Measurements from ENCODE around the gene KLF11. TPM values are rescaled to one million over a fixed set of nuclear protein-coding genes. Genes with fewer than 3 reads are reported as not detected.

The KLF11 gene
- polyA plus RNA-seq, 4 donors: 1.8 to 11.3 (median 6.2) TPM

- DNase-seq: no peak
- no peaks in the 10 kb centered on the region for H3K36me3 ChIP-seq (ENCODE audit: control insufficient read depth in 3 of 3, insufficient read depth in 2 of 3, low read depth in 1 of 3, low read length in 3 of 3)
- peaks cover 0 to 8% (median 6%) of the 10 kb centered on the region in 3 donors for H3K27me3 ChIP-seq (ENCODE audit: control insufficient read depth in 3 of 3, insufficient read depth in 3 of 3, low read length in 3 of 3)
- H3K9me3 ChIP-seq (ENCODE audit: control insufficient read depth in 2 of 2, insufficient read depth in 1 of 2, low read depth in 1 of 2, low read length in 1 of 2): no peaks in the 10 kb centered on the region
- no peak overlapping the region for H3K4me3 ChIP-seq (ENCODE audit: low read depth in 1 of 3, low read length in 3 of 3)
- peaks cover 0 to 30% (median 0%) of the 10 kb centered on the region in 3 donors for H3K4me1 ChIP-seq (ENCODE audit: control insufficient read depth in 3 of 3, insufficient read depth in 2 of 3, low read depth in 1 of 3, low read length in 2 of 3)
- H3K27ac ChIP-seq (ENCODE audit: low read depth in 1 of 3, low read length in 2 of 3): no peak overlapping the region
- FAIRE-seq: no peak
- WGBS, 3 donors: 68 to 79% (median 76%) methylated on average over 13 of the region's 13 CpGs
These were observed 40.4 kb downstream of the KLF11 start for GRCh38 chr2:10083692-10084211.

- Histone ChIP-seq H3K4me3 (ENCODE audit: low read depth in 1 of 3, low read length in 3 of 3) (no peak overlapping the region), H3K27me3 (ENCODE audit: control insufficient read depth in 3 of 3, insufficient read depth in 3 of 3, low read length in 3 of 3) (peaks cover 0 to 8% (median 5%) of the 10 kb centered on the region in 3 donors), H3K27ac (ENCODE audit: low read depth in 1 of 3, low read length in 2 of 3) (no peak overlapping the region), H3K9me3 (ENCODE audit: control insufficient read depth in 2 of 2, insufficient read depth in 1 of 2, low read depth in 1 of 2, low read length in 1 of 2) (no peaks in the 10 kb centered on the region), H3K36me3 (ENCODE audit: control insufficient read depth in 3 of 3, insufficient read depth in 2 of 3, low read depth in 1 of 3, low read length in 3 of 3) (no peaks in the 10 kb centered on the region), H3K4me1 (ENCODE audit: control insufficient read depth in 3 of 3, insufficient read depth in 2 of 3, low read depth in 1 of 3, low read length in 2 of 3) (peaks cover 0 to 29% (median 0%) of the 10 kb centered on the region in 3 donors)
- WGBS, 3 donors: 79 to 84% (median 83%) methylated on average over 12 of the region's 12 CpGs
- DNase-seq (no peak), FAIRE-seq (no peak)
These were observed 41.0 kb downstream of the KLF11 start for GRCh38 chr2:10084223-10084865.

GRCh38 chr2:10085043-10085667 is 41.8 kb downstream of the KLF11 start:
- H3K9me3 ChIP-seq (ENCODE audit: control insufficient read depth in 2 of 2, insufficient read depth in 1 of 2, low read depth in 1 of 2, low read length in 1 of 2): no peaks in the 10 kb centered on the region
- H3K27ac ChIP-seq (ENCODE audit: low read depth in 1 of 3, low read length in 2 of 3): no peak overlapping the region
- no peaks in the 10 kb centered on the region for H3K36me3 ChIP-seq (ENCODE audit: control insufficient read depth in 3 of 3, insufficient read depth in 2 of 3, low read depth in 1 of 3, low read length in 3 of 3)
- DNase-seq (no peak), FAIRE-seq (no peak)
- H3K4me3 ChIP-seq (ENCODE audit: low read depth in 1 of 3, low read length in 3 of 3): no peak overlapping the region
- H3K4me1 ChIP-seq (ENCODE audit: control insufficient read depth in 3 of 3, insufficient read depth in 2 of 3, low read depth in 1 of 3, low read length in 2 of 3): peaks cover 0 to 34% (median 0%) of the 10 kb centered on the region in 3 donors
- 52 to 72% (median 67%) methylated on average over 6 of the region's 6 CpGs for WGBS, 3 donors
- H3K27me3 ChIP-seq (ENCODE audit: control insufficient read depth in 3 of 3, insufficient read depth in 3 of 3, low read length in 3 of 3): peaks cover 0 to 8% (median 6%) of the 10 kb centered on the region in 3 donors

- Histone ChIP-seq H3K9me3 (ENCODE audit: control insufficient read depth in 2 of 2, insufficient read depth in 1 of 2, low read depth in 1 of 2, low read length in 1 of 2) (no peaks in the 10 kb centered on the region), H3K27ac (ENCODE audit: low read depth in 1 of 3, low read length in 2 of 3) (no peak overlapping the region), H3K36me3 (ENCODE audit: control insufficient read depth in 3 of 3, insufficient read depth in 2 of 3, low read depth in 1 of 3, low read length in 3 of 3) (no peaks in the 10 kb centered on the region), H3K4me3 (ENCODE audit: low read depth in 1 of 3, low read length in 3 of 3) (no peak overlapping the region), H3K4me1 (ENCODE audit: control insufficient read depth in 3 of 3, insufficient read depth in 2 of 3, low read depth in 1 of 3, low read length in 2 of 3) (peaks cover 0 to 35% (median 0%) of the 10 kb centered on the region in 3 donors), H3K27me3 (ENCODE audit: control insufficient read depth in 3 of 3, insufficient read depth in 3 of 3, low read length in 3 of 3) (peaks cover 0 to 5% (median 5%) of the 10 kb centered on the region in 3 donors)
- no peak for FAIRE-seq
- DNase-seq: peak; percentile 14 to 53
- WGBS, 3 donors: 66 to 79% (median 78%) methylated on average over 11 of the region's 11 CpGs
These were observed 42.3 kb downstream of the KLF11 start for GRCh38 chr2:10085668-10086059.

- DNase-seq (peak in 1 of 2 donors; percentile 63), FAIRE-seq (no peak)
- Histone ChIP-seq H3K36me3 (ENCODE audit: control insufficient read depth in 3 of 3, insufficient read depth in 2 of 3, low read depth in 1 of 3, low read length in 3 of 3) (no peaks in the 10 kb centered on the region), H3K4me3 (ENCODE audit: low read depth in 1 of 3, low read length in 3 of 3) (no peak overlapping the region), H3K27me3 (ENCODE audit: control insufficient read depth in 3 of 3, insufficient read depth in 3 of 3, low read length in 3 of 3) (peaks cover 0 to 12% (median 3%) of the 10 kb centered on the region in 3 donors), H3K4me1 (ENCODE audit: control insufficient read depth in 3 of 3, insufficient read depth in 2 of 3, low read depth in 1 of 3, low read length in 2 of 3) (peaks cover 0 to 42% (median 0%) of the 10 kb centered on the region in 3 donors), H3K9me3 (ENCODE audit: control insufficient read depth in 2 of 2, insufficient read depth in 1 of 2, low read depth in 1 of 2, low read length in 1 of 2) (peaks cover 0 to under 1% of the 10 kb centered on the region in 2 donors), H3K27ac (ENCODE audit: low read depth in 1 of 3, low read length in 2 of 3) (no peak overlapping the region)
- 34 to 54% (median 42%) methylated on average over 4 of the region's 4 CpGs for WGBS, 3 donors
These were observed 43.6 kb downstream of the KLF11 start for GRCh38 chr2:10086950-10087349.

GRCh38 chr2:10087360-10087759 is 44.0 kb downstream of the KLF11 start:
- H3K36me3 ChIP-seq (ENCODE audit: control insufficient read depth in 3 of 3, insufficient read depth in 2 of 3, low read depth in 1 of 3, low read length in 3 of 3): no peaks in the 10 kb centered on the region
- peaks cover 0 to 4% of the 10 kb centered on the region in 2 donors for H3K9me3 ChIP-seq (ENCODE audit: control insufficient read depth in 2 of 2, insufficient read depth in 1 of 2, low read depth in 1 of 2, low read length in 1 of 2)
- no peak overlapping the region for H3K27ac ChIP-seq (ENCODE audit: low read depth in 1 of 3, low read length in 2 of 3)
- H3K4me3 ChIP-seq (ENCODE audit: low read depth in 1 of 3, low read length in 3 of 3): no peak overlapping the region
- H3K4me1 ChIP-seq (ENCODE audit: control insufficient read depth in 3 of 3, insufficient read depth in 2 of 3, low read depth in 1 of 3, low read length in 2 of 3): peaks cover 0 to 42% (median 0%) of the 10 kb centered on the region in 3 donors
- WGBS, 3 donors: 51 to 72% (median 62%) methylated on average over 8 of the region's 8 CpGs
- DNase-seq (no peak), FAIRE-seq (no peak)
- peaks cover 0 to 12% (median 3%) of the 10 kb centered on the region in 3 donors for H3K27me3 ChIP-seq (ENCODE audit: control insufficient read depth in 3 of 3, insufficient read depth in 3 of 3, low read length in 3 of 3)

- peak in 1 of 2 donors; percentile 58 for DNase-seq
- 15 to 48% (median 28%) methylated on average over 5 of the region's 5 CpGs for WGBS, 3 donors
- Histone ChIP-seq H3K9me3 (ENCODE audit: control insufficient read depth in 2 of 2, insufficient read depth in 1 of 2, low read depth in 1 of 2, low read length in 1 of 2) (peaks cover 0 to 7% of the 10 kb centered on the region in 2 donors), H3K27me3 (ENCODE audit: control insufficient read depth in 3 of 3, insufficient read depth in 3 of 3, low read length in 3 of 3) (peaks cover 0 to 16% (median 4%) of the 10 kb centered on the region in 3 donors), H3K36me3 (ENCODE audit: control insufficient read depth in 3 of 3, insufficient read depth in 2 of 3, low read depth in 1 of 3, low read length in 3 of 3) (no peaks in the 10 kb centered on the region), H3K4me1 (ENCODE audit: control insufficient read depth in 3 of 3, insufficient read depth in 2 of 3, low read depth in 1 of 3, low read length in 2 of 3) (peaks cover 0 to 35% (median 0%) of the 10 kb centered on the region in 3 donors), H3K27ac (ENCODE audit: low read depth in 1 of 3, low read length in 2 of 3) (peak overlapping the region in 1 of 3 donors; percentile 57), H3K4me3 (ENCODE audit: low read depth in 1 of 3, low read length in 3 of 3) (no peak overlapping the region)
- FAIRE-seq: no peak
These were observed 46.3 kb downstream of the KLF11 start for GRCh38 chr2:10089565-10090190.

- Histone ChIP-seq H3K27ac (ENCODE audit: low read depth in 1 of 3, low read length in 2 of 3) (no peak overlapping the region), H3K4me1 (ENCODE audit: control insufficient read depth in 3 of 3, insufficient read depth in 2 of 3, low read depth in 1 of 3, low read length in 2 of 3) (peaks cover 0 to 21% (median 0%) of the 10 kb centered on the region in 3 donors), H3K4me3 (ENCODE audit: low read depth in 1 of 3, low read length in 3 of 3) (no peak overlapping the region), H3K27me3 (ENCODE audit: control insufficient read depth in 3 of 3, insufficient read depth in 3 of 3, low read length in 3 of 3) (peaks cover 0 to 13% (median 4%) of the 10 kb centered on the region in 3 donors), H3K9me3 (ENCODE audit: control insufficient read depth in 2 of 2, insufficient read depth in 1 of 2, low read depth in 1 of 2, low read length in 1 of 2) (peaks cover 0 to 7% of the 10 kb centered on the region in 2 donors), H3K36me3 (ENCODE audit: control insufficient read depth in 3 of 3, insufficient read depth in 2 of 3, low read depth in 1 of 3, low read length in 3 of 3) (no peaks in the 10 kb centered on the region)
- DNase-seq: no peak
- WGBS, 3 donors: 31 to 77% (median 60%) methylated on average over 47 to 52 of the region's 52 CpGs
- FAIRE-seq: no peak
These were observed 48.0 kb downstream of the KLF11 start for GRCh38 chr2:10091182-10091888.

All from small intestine (tissue), 7 donors.